WI38 (cell line): ENCODE results near the gene DBX1.
"Not testable (repeated sequence)": the region's sequence is repeated elsewhere in the genome, so short reads cannot be mapped to it uniquely, and the experiment has no call there.

Experiments used
- H3K4me3 ChIP-seq: 2 replicates; pipeline ENCODE4 v1.5.1; 2011; ENCODE audit warnings: low read depth, mild to moderate bottlenecking, control low read depth, low read length
- CTCF ChIP-seq: IDR thresholded peaks from 2 replicates; pipeline ENCODE4 v1.5.1; 2012; ENCODE audit warnings: low read depth, mild to moderate bottlenecking, control low read depth, low read length

DBX1 gene

GRCh38 chr11:20201231-20201630 lies 41.0 kb upstream of the DBX1 start:
- H3K4me3 ChIP-seq, result no peak overlapping the region
- TF ChIP-seq CTCF, result no peak

- not testable (repeated sequence) for H3K4me3 ChIP-seq
Observed at GRCh38 chr11:20200331-20200955, 40.2 kb upstream of the DBX1 start.

GRCh38 chr11:20197881-20198280 lies 37.6 kb upstream of the DBX1 start:
- TF ChIP-seq CTCF, result no peak
- no peak overlapping the region for H3K4me3 ChIP-seq

GRCh38 chr11:20194470-20194869 lies 34.2 kb upstream of the DBX1 start:
- TF ChIP-seq CTCF, result no peak
- H3K4me3 ChIP-seq, result no peak overlapping the region

- no peak for TF ChIP-seq CTCF
- H3K4me3 ChIP-seq, result no peak overlapping the region
Observed at GRCh38 chr11:20193307-20193706, 33.0 kb upstream of the DBX1 start.

- H3K4me3 ChIP-seq, result no peak overlapping the region
- no peak for TF ChIP-seq CTCF
Observed at GRCh38 chr11:20192641-20193040, 32.4 kb upstream of the DBX1 start.

- H3K4me3 ChIP-seq, result no peak overlapping the region
- TF ChIP-seq CTCF, result no peak
Observed at GRCh38 chr11:20192151-20192550, 31.9 kb upstream of the DBX1 start.

- H3K4me3 ChIP-seq, result no peak overlapping the region
- no peak for TF ChIP-seq CTCF
Observed at GRCh38 chr11:20178976-20179375, 18.7 kb upstream of the DBX1 start.
